DLD1 (cell line): ENCODE measurements around the gene SH3TC2.
"Not testable (repeated sequence)": the region's sequence is repeated elsewhere in the genome, so short reads cannot be mapped to it uniquely, and the experiment has no call there.

ENCODE experiments used
- in situ Hi-C: cut with HindIII; loops from 2 replicates; pipeline ENCODE4 v1.10.0; 2017; ENCODE audit warnings: low sequenced_read_pairs

SH3TC2 gene

GRCh38 chr5:149063017-149063687 lies at the start of gene SH3TC2:
Gene SH3TC2, minus strand, starts transcription at chr5:149063062. Its CDS starts 40 bp downstream, at chr5:149063022.
- in situ Hi-C loops = no loop called here

GRCh38 chr5:149110406-149110805 lies 47.5 kb upstream of the SH3TC2 start:
- in situ Hi-C loops = loop anchor here (5.0 to 25.0 kb wide), 3 partner anchors 63 to 373 kb away; no protein-coding TSS in a partner anchor

GRCh38 chr5:149108651-149109280 lies 45.9 kb upstream of the SH3TC2 start:
- in situ Hi-C loops = loop anchor here (25.0 kb wide), 1 partner anchor 371 kb away; no protein-coding TSS in a partner anchor

GRCh38 chr5:149100331-149100730 lies 37.5 kb upstream of the SH3TC2 start:
- in situ Hi-C loops = loop anchor here (25.0 kb wide), 1 partner anchor 363 kb away; no protein-coding TSS in a partner anchor

- in situ Hi-C loops = loop anchor here (25.0 kb wide), 1 partner anchor 363 kb away; no protein-coding TSS in a partner anchor
These were observed 37.1 kb upstream of the SH3TC2 start for GRCh38 chr5:149099920-149100319.

GRCh38 chr5:149094996-149095395 lies 32.1 kb upstream of the SH3TC2 start:
- in situ Hi-C loops = no loop called here

- in situ Hi-C loops = no loop called here
These were observed 30.8 kb upstream of the SH3TC2 start for GRCh38 chr5:149093625-149094024.

GRCh38 chr5:149089796-149090195 lies 26.9 kb upstream of the SH3TC2 start:
- in situ Hi-C loops = no loop called here

- in situ Hi-C loops = no loop called here
These were observed 25.8 kb upstream of the SH3TC2 start for GRCh38 chr5:149088686-149089085.

- in situ Hi-C loops = no loop called here
These were observed 21.0 kb upstream of the SH3TC2 start for GRCh38 chr5:149083846-149084245.

- in situ Hi-C loops = no loop called here
These were observed 19.4 kb upstream of the SH3TC2 start for GRCh38 chr5:149082271-149082670.

- in situ Hi-C loops = no loop called here
These were observed 17.4 kb upstream of the SH3TC2 start for GRCh38 chr5:149080294-149080693.

GRCh38 chr5:149079883-149080282 lies 17.0 kb upstream of the SH3TC2 start:
- in situ Hi-C loops = no loop called here

- in situ Hi-C loops = not testable (repeated sequence)
These were observed 11.2 kb upstream of the SH3TC2 start for GRCh38 chr5:149074071-149074470.

- in situ Hi-C loops = no loop called here
These were observed 10.4 kb upstream of the SH3TC2 start for GRCh38 chr5:149073213-149073612.

- in situ Hi-C loops = no loop called here
These were observed 9.9 kb upstream of the SH3TC2 start for GRCh38 chr5:149072791-149073190.

- in situ Hi-C loops = no loop called here
These were observed 9.5 kb upstream of the SH3TC2 start for GRCh38 chr5:149072376-149072775.

- in situ Hi-C loops = no loop called here
These were observed 8.9 kb upstream of the SH3TC2 start for GRCh38 chr5:149071756-149072155.

- in situ Hi-C loops = no loop called here
These were observed 8.4 kb upstream of the SH3TC2 start for GRCh38 chr5:149071216-149071615.

- in situ Hi-C loops = no loop called here
These were observed 6.8 kb upstream of the SH3TC2 start for GRCh38 chr5:149069711-149070110.

GRCh38 chr5:149063896-149064478 lies 1.1 kb upstream of the SH3TC2 start:
- in situ Hi-C loops = no loop called here
